Neuronal stem cell (in vitro differentiated cells): ENCODE data around the gene CBFA2T3.
A peak's percentile ranks its signal among the peaks of the same experiment; 100 is the strongest.

ENCODE experiments used
- DNase-seq: peaks from one replicate; pipeline ENCODE4 v3.0.0-alpha.2; 2013; ENCODE audit warnings: low spot score
- H2AFZ ChIP-seq: one replicate; pipeline ENCODE4 v1.6.1; 2013; ENCODE audit warnings: mild to moderate bottlenecking, low read length, inconsistent platforms
- H2AK5ac ChIP-seq: 2 replicates; pipeline ENCODE4 v1.6.1; 2013; ENCODE audit warnings: low read depth, mild to moderate bottlenecking, inconsistent platforms, low read length, moderate library complexity, mixed read lengths
- H2BK120ac ChIP-seq: 2 replicates; pipeline ENCODE4 v1.6.1; 2013; ENCODE audit warnings: low read depth, mild to moderate bottlenecking, inconsistent platforms, low read length, moderate library complexity, mixed read lengths
- H2BK12ac ChIP-seq: one replicate; pipeline ENCODE4 v1.6.1; 2013; ENCODE audit warnings: low read length, inconsistent platforms
- H2BK15ac ChIP-seq: 2 replicates; pipeline ENCODE4 v1.6.1; 2013; ENCODE audit warnings: mild to moderate bottlenecking, low read length, inconsistent platforms, mixed read lengths
- H2BK5ac ChIP-seq: one replicate; pipeline ENCODE4 v1.6.1; 2013; ENCODE audit warnings: inconsistent platforms, mild to moderate bottlenecking, low read length, moderate library complexity
- H3K14ac ChIP-seq: one replicate; pipeline ENCODE4 v1.6.1; 2013; ENCODE audit warnings: low read length, inconsistent platforms
- H3K18ac ChIP-seq: 2 replicates; pipeline ENCODE4 v1.6.1; 2013; ENCODE audit warnings: low read length, inconsistent platforms
- H3K23ac ChIP-seq: 2 replicates; pipeline ENCODE4 v1.6.1; 2013; ENCODE audit warnings: low read depth, mild to moderate bottlenecking, mixed read lengths, low read length, inconsistent platforms; ENCODE audit not compliant: poor library complexity
- H3K27ac ChIP-seq: replicated peaks from 3 replicates; pipeline ENCODE4 v1.5.1; 2013; ENCODE audit warnings: low read length, inconsistent platforms
- H3K27me3 ChIP-seq, 3 experiments: 2 replicates each; pipeline ENCODE4 v1.6.1; 2013; ENCODE audit warnings: low read length in 3 of 3, mild to moderate bottlenecking in 2 of 3, inconsistent platforms in 1 of 3, low read depth in 1 of 3, mixed read lengths in 1 of 3, moderate library complexity in 1 of 3; ENCODE audit not compliant: control insufficient read depth in 3 of 3, insufficient read depth in 3 of 3
- H3K36me3 ChIP-seq, 2 donors: replicated peaks in 1 of 2; 2 replicates each; pipeline ENCODE4 v1.6.1; 2013; ENCODE audit warnings: low read length in 2 of 2; ENCODE audit not compliant: control insufficient read depth in 2 of 2, insufficient read depth in 2 of 2
- H3K4ac ChIP-seq: 2 replicates; pipeline ENCODE4 v1.6.1; 2013; ENCODE audit warnings: inconsistent platforms, mild to moderate bottlenecking, low read length, moderate library complexity
- H3K4me1 ChIP-seq, 2 donors: 1 replicate in 1 of 2; 2 replicates in 1 of 2; pipeline ENCODE4 v1.6.1; 2013; ENCODE audit warnings: low read length in 2 of 2, low read depth in 1 of 2; ENCODE audit not compliant: control insufficient read depth in 2 of 2, insufficient read depth in 1 of 2
- H3K4me2 ChIP-seq: one replicate; pipeline ENCODE4 v1.6.1; 2013; ENCODE audit warnings: mild to moderate bottlenecking, low read length, inconsistent platforms; ENCODE audit not compliant: insufficient read depth, poor library complexity, severe bottlenecking
- H3K4me3 ChIP-seq, 2 donors: 2 replicates each; pipeline ENCODE4 v1.5.1; 2013; ENCODE audit warnings: low read length in 2 of 2, mild to moderate bottlenecking in 2 of 2, inconsistent platforms in 1 of 2, moderate library complexity in 1 of 2
- H3K79me1 ChIP-seq: one replicate; pipeline ENCODE4 v1.6.1; 2013; ENCODE audit warnings: low read depth, mild to moderate bottlenecking, inconsistent platforms, low read length, moderate library complexity
- H3K9ac ChIP-seq: one replicate; pipeline ENCODE4 v1.6.1; 2013; ENCODE audit warnings: mild to moderate bottlenecking, low read depth, low read length, inconsistent platforms; ENCODE audit not compliant: poor library complexity
- H3K9me3 ChIP-seq, 2 donors: replicated peaks in 1 of 2; 2 replicates each; pipeline versions ENCODE3 to v1.6.1; 2013; ENCODE audit warnings: low read length in 2 of 2, mild to moderate bottlenecking in 2 of 2, inconsistent platforms in 1 of 2, low read depth in 1 of 2, mixed read lengths in 1 of 2, moderate library complexity in 1 of 2; ENCODE audit not compliant: control insufficient read depth in 2 of 2, insufficient read depth in 1 of 2
- H4K8ac ChIP-seq: one replicate; pipeline ENCODE4 v1.6.1; 2013; ENCODE audit warnings: low read depth, mild to moderate bottlenecking, inconsistent platforms, low read length, moderate library complexity
- H4K91ac ChIP-seq: one replicate; pipeline ENCODE4 v1.6.1; 2013; ENCODE audit warnings: low read length, low read depth, mild to moderate bottlenecking, inconsistent platforms; ENCODE audit not compliant: poor library complexity
- WGBS, 2 donors: extraction: QIAGEN DNeasy Blood & Tissue Kit; methylation state at CpG; one replicate each; pipeline ENCODE4 v1.1.7; 2013; ENCODE audit warnings: missing lambda C conversion rate in 2 of 2, mixed read lengths in 1 of 2; ENCODE audit not compliant: insufficient read length in 2 of 2, insufficient replicate concordance in 1 of 2; ENCODE audit errors: extremely low coverage in 2 of 2; 5-methylcytosine and 5-hydroxymethylcytosine counted together

Gene CBFA2T3

GRCh38 chr16:88901718-88902337, 75.2 kb downstream of the CBFA2T3 start:
- Histone ChIP-seq H4K8ac (no peak overlapping the region), H2BK12ac (no peak overlapping the region), H2AK5ac (peak overlapping the region; percentile 83), H3K4me3 (no peak overlapping the region), H3K9me3 (no peaks in the 10 kb centered on the region), H3K36me3 (no peaks in the 10 kb centered on the region), H3K79me1 (no peaks in the 10 kb centered on the region), H3K4me2 (no peak overlapping the region), H3K9ac (no peak overlapping the region), H2BK5ac (no peak overlapping the region), H3K27ac (no peak overlapping the region), H2BK120ac (no peak overlapping the region), H3K4me1 (peaks cover 0 to 8% of the 10 kb centered on the region in 2 donors), H2BK15ac (peak overlapping the region; percentile 81), H3K14ac (no peak overlapping the region), H4K91ac (no peak overlapping the region), H3K27me3 (peaks cover 0 to 33% (median 0%) of the 10 kb centered on the region in 3 experiments), H3K23ac (peak overlapping the region; percentile 34), H3K18ac (no peak overlapping the region), H3K4ac (no peak overlapping the region), H2AFZ (peak overlapping the region; percentile 22)
- no peak for DNase-seq
- WGBS, 2 donors = no CpG with 5 or more reads among the region's 26 CpGs

- H3K4ac ChIP-seq = peak overlapping the region; percentile 37
- no peaks in the 10 kb centered on the region for H3K79me1 ChIP-seq
- peak overlapping the region; percentile 43 for H2BK15ac ChIP-seq
- peak overlapping the region; percentile 60 for H3K9ac ChIP-seq
- no peak overlapping the region for H4K91ac ChIP-seq
- H2BK120ac ChIP-seq = no peak overlapping the region
- no peak overlapping the region for H2BK12ac ChIP-seq
- H4K8ac ChIP-seq = no peak overlapping the region
- WGBS, 2 donors = no CpG with 5 or more reads among the region's 12 CpGs
- peaks cover 0 to 3% of the 10 kb centered on the region in 2 donors for H3K4me1 ChIP-seq
- H3K36me3 ChIP-seq = no peaks in the 10 kb centered on the region
- no peak overlapping the region for H3K18ac ChIP-seq
- peaks cover 0 to 42% (median 0%) of the 10 kb centered on the region in 3 experiments for H3K27me3 ChIP-seq
- no peak overlapping the region for H3K4me2 ChIP-seq
- no peak overlapping the region for H3K14ac ChIP-seq
- no peaks in the 10 kb centered on the region for H3K9me3 ChIP-seq
- H2BK5ac ChIP-seq = no peak overlapping the region
- peak overlapping the region; percentile 63 for H2AK5ac ChIP-seq
- H3K27ac ChIP-seq = no peak overlapping the region
- no peak overlapping the region for H3K4me3 ChIP-seq
- no peak overlapping the region for H3K23ac ChIP-seq
- no peak overlapping the region for H2AFZ ChIP-seq
- no peak for DNase-seq
Measured at GRCh38 chr16:88900662-88901052, 76.3 kb downstream of the CBFA2T3 start.

GRCh38 chr16:88899901-88900661, 76.9 kb downstream of the CBFA2T3 start:
- H2BK120ac ChIP-seq = no peak overlapping the region
- H2AK5ac ChIP-seq = peak overlapping the region; percentile 63
- H3K4ac ChIP-seq = no peak overlapping the region
- H2BK15ac ChIP-seq = peak overlapping the region; percentile 15
- peak overlapping the region; percentile 39 for H3K14ac ChIP-seq
- H4K91ac ChIP-seq = no peak overlapping the region
- no peak overlapping the region for H3K27ac ChIP-seq
- peaks cover 0 to under 1% of the 10 kb centered on the region in 2 donors for H3K4me1 ChIP-seq
- no peak overlapping the region for H3K4me3 ChIP-seq
- H3K9ac ChIP-seq = peak overlapping the region; percentile 60
- H3K18ac ChIP-seq = peak overlapping the region; percentile 64
- no peak overlapping the region for H4K8ac ChIP-seq
- no peak overlapping the region for H2BK5ac ChIP-seq
- H3K27me3 ChIP-seq = peaks cover 0 to 42% (median 0%) of the 10 kb centered on the region in 3 experiments
- no peak overlapping the region for H3K23ac ChIP-seq
- no peak for DNase-seq
- no peak overlapping the region for H3K4me2 ChIP-seq
- no peaks in the 10 kb centered on the region for H3K36me3 ChIP-seq
- H3K79me1 ChIP-seq = no peaks in the 10 kb centered on the region
- no peak overlapping the region for H2BK12ac ChIP-seq
- WGBS, 2 donors = no CpG with 5 or more reads among the region's 41 CpGs
- no peak overlapping the region for H2AFZ ChIP-seq
- H3K9me3 ChIP-seq = no peaks in the 10 kb centered on the region

GRCh38 chr16:88897696-88898425, 79.1 kb downstream of the CBFA2T3 start:
- H2AFZ ChIP-seq = no peak overlapping the region
- peaks cover 0 to 42% (median 0%) of the 10 kb centered on the region in 3 experiments for H3K27me3 ChIP-seq
- no peaks in the 10 kb centered on the region for H3K9me3 ChIP-seq
- no peak overlapping the region for H3K4me3 ChIP-seq
- no peak overlapping the region for H3K27ac ChIP-seq
- no peak for DNase-seq
- no peak overlapping the region for H2BK120ac ChIP-seq
- H2BK12ac ChIP-seq = peak overlapping the region; percentile 41
- no CpG with 5 or more reads among the region's 34 CpGs for WGBS, 2 donors
- H3K36me3 ChIP-seq = no peaks in the 10 kb centered on the region
- no peak overlapping the region for H2BK5ac ChIP-seq
- H2BK15ac ChIP-seq = no peak overlapping the region
- H3K4me2 ChIP-seq = no peak overlapping the region
- peak overlapping the region; percentile 71 for H3K18ac ChIP-seq
- H3K4me1 ChIP-seq = no peaks in the 10 kb centered on the region
- no peak overlapping the region for H4K91ac ChIP-seq
- H3K4ac ChIP-seq = peak overlapping the region; percentile 95
- H3K9ac ChIP-seq = no peak overlapping the region
- H2AK5ac ChIP-seq = peak overlapping the region; percentile 56
- H3K14ac ChIP-seq = no peak overlapping the region
- no peak overlapping the region for H4K8ac ChIP-seq
- H3K23ac ChIP-seq = no peak overlapping the region
- no peaks in the 10 kb centered on the region for H3K79me1 ChIP-seq
